IPS-18a (cell line): ENCODE measurements around the gene TATDN2.
A peak's percentile ranks its signal among the peaks of the same experiment; 100 is the strongest.
"Not testable (repeated sequence)": the region's sequence is repeated elsewhere in the genome, so short reads cannot be mapped to it uniquely, and the experiment has no call there.

ENCODE experiments used
- H3K27ac ChIP-seq: one replicate; pipeline ENCODE4 v1.5.1; 2013; ENCODE audit warnings: low read length
- H3K27me3 ChIP-seq: one replicate; pipeline ENCODE4 v1.6.1; 2013; ENCODE audit warnings: mild to moderate bottlenecking, low read length; ENCODE audit not compliant: control insufficient read depth, insufficient read depth
- H3K36me3 ChIP-seq: one replicate; pipeline ENCODE4 v1.6.1; 2013; ENCODE audit warnings: low read depth, low read length; ENCODE audit not compliant: control insufficient read depth
- H3K4me1 ChIP-seq: one replicate; pipeline ENCODE4 v1.6.1; 2013; ENCODE audit warnings: low read depth, low read length; ENCODE audit not compliant: control insufficient read depth
- H3K4me3 ChIP-seq: one replicate; pipeline ENCODE4 v1.5.1; 2013; ENCODE audit warnings: low read length
- H3K9ac ChIP-seq: one replicate; pipeline ENCODE4 v1.6.1; 2013; ENCODE audit warnings: mild to moderate bottlenecking, low read length, moderate library complexity
- H3K9me3 ChIP-seq: one replicate; pipeline ENCODE4 v1.6.1; 2013; ENCODE audit warnings: low read depth, low read length; ENCODE audit not compliant: control insufficient read depth

Gene TATDN2

DNA sequence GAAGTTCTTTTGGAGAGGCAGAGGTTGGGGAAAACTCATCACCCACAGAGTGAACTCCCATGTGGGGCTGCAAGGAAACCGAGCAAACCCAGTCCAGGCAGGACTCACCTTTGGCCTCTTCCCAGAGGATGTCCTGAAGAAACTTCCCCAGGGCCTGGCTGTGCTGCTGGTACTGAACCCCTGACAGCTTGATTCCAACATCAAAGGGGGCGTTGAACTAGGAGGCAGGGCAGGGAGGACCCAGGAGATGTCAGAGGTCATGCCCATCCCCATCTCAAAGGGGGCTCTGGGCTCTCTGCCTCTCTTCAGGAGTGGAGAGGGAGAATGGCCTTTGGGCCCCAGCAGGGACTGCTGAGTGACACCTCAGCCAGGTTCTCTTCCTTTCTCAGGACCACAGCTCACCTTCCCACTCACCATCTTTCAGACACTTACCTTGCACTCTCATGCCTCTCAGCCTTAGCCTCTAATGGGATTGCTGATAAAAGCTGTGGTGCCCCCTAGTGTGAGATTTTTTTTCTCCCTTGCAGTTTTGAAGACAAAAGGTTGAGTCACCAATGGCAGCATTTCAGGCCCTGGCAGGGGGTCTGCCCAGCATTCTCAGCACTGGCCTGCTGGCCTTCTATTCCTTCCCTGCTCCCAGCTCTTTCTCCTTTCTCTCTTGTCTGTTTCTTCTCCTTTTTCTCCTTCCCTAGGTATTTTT, 38.5 kb downstream of the TATDN2 start:
- peaks cover 16% of the 10 kb centered on the region for H3K36me3 ChIP-seq
- H3K27me3 ChIP-seq: no peaks in the 10 kb centered on the region
- H3K4me1 ChIP-seq: peaks cover 12% of the 10 kb centered on the region
- H3K9me3 ChIP-seq: no peaks in the 10 kb centered on the region
- H3K4me3 ChIP-seq: no peak overlapping the region
- peak overlapping the region; percentile 46 for H3K27ac ChIP-seq
- H3K9ac ChIP-seq: peak overlapping the region; percentile 4

DNA sequence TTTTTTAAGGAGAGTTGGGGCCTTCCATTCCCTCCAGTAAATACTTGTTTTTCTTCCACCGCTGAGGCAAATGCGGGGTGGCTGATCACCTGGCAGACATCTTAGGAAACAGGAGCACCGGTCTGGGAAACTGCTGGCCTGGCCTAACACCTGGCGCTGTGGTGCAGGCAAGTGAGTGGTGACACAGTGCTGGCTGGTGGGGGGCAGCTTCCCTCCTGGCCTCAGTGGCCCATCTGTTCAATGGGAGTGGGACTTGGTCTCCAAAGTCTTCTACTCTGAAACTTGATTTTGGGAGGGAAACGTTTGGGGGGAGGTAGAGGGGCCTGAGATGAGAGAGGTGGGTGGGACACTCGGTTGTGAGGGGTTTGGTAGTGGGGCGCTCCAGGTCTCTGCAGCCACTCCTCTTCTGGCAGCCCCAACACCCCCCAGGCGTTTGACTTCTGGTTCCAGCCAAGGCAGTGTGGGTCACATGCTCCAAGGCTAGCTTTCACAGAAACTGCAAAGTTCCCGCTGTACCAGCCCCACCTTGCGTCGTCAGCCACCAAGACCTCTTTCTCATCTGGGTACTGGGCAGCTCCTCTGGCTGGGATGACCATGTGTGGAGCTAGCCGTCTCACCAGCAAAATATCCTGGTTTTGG, 39.8 kb downstream of the TATDN2 start:
- no peak overlapping the region for H3K9ac ChIP-seq
- peaks cover 12% of the 10 kb centered on the region for H3K4me1 ChIP-seq
- no peaks in the 10 kb centered on the region for H3K27me3 ChIP-seq
- no peak overlapping the region for H3K4me3 ChIP-seq
- H3K36me3 ChIP-seq: peaks cover 14% of the 10 kb centered on the region
- no peak overlapping the region for H3K27ac ChIP-seq
- H3K9me3 ChIP-seq: no peaks in the 10 kb centered on the region

DNA sequence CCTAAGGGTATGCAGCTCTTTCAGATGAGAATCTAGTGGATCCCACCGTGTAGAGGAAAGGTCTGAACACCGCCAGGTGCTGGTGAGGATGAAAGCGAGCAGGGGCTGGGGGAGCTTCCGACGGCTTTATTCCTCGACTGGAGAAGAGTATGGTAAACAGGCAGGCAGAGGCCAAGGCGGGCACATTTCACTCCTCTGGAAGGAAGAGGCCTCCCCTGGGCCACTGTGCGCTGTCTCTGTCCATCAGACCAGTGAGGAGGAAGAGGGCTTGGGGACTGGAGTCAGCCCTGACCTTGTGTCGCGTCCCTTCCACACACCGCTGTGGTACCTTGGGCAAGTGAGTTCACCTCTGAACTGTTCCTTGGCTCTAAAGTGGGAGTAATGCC, 40.3 kb downstream of the TATDN2 start:
- H3K4me1 ChIP-seq: peaks cover 12% of the 10 kb centered on the region
- H3K36me3 ChIP-seq: peaks cover 9% of the 10 kb centered on the region
- H3K27me3 ChIP-seq: no peaks in the 10 kb centered on the region
- H3K4me3 ChIP-seq: no peak overlapping the region
- H3K27ac ChIP-seq: no peak overlapping the region
- H3K9ac ChIP-seq: no peak overlapping the region
- no peaks in the 10 kb centered on the region for H3K9me3 ChIP-seq

DNA sequence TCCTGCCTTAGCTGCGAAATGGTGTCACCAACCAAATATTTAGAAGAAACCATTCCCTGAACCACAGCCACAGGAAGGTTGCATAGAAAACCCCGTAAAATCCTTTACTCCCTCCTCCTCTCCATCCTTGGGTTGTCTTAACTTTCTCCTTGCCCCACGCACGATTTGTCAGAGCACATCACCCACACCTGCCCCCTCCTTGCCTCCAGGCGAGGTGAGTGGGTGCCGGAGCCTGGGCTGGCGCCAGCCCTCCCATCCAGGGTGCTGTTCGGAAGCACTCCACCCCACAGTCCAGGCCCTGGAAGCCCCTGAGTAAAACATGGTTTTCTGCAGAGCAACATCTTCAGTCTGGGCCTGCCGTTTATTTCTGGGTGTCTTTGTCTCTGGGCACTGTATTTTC, 40.8 kb downstream of the TATDN2 start:
- no peaks in the 10 kb centered on the region for H3K27me3 ChIP-seq
- H3K9me3 ChIP-seq: no peaks in the 10 kb centered on the region
- no peak overlapping the region for H3K4me3 ChIP-seq
- no peak overlapping the region for H3K9ac ChIP-seq
- peaks cover 12% of the 10 kb centered on the region for H3K4me1 ChIP-seq
- peaks cover 7% of the 10 kb centered on the region for H3K36me3 ChIP-seq
- H3K27ac ChIP-seq: no peak overlapping the region

DNA sequence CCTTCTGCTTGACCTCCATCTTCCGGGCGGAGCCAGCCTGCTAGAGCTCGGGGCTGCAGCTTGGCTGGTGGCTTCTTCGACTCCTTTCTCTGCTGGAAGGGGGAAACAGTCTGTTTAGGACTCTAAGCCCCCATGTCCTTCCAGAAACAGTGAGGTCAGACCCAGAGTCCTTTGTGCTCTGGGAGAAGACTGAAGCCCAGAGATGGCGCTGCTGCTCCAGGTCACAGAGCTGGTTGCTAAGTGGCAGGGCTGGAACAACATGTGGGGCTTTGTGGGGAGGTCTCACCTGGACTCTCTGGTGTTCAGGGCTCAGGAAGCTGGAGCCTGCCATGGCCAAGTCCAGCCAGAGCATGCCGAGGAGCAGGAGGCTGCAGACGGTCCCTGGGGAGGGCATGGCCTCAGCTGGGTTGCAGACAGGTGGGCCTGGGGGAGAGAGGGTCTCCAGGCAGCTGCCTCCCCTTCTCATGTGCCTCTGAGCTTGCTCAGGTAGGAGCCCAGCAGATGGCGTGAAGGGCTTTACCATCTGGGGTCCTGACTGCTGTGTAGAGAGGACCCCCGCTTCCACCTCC, 41.6 kb downstream of the TATDN2 start:
- no peaks in the 10 kb centered on the region for H3K27me3 ChIP-seq
- peaks cover 7% of the 10 kb centered on the region for H3K36me3 ChIP-seq
- no peak overlapping the region for H3K9ac ChIP-seq
- H3K4me3 ChIP-seq: no peak overlapping the region
- H3K9me3 ChIP-seq: no peaks in the 10 kb centered on the region
- H3K4me1 ChIP-seq: peaks cover 12% of the 10 kb centered on the region
- no peak overlapping the region for H3K27ac ChIP-seq

DNA sequence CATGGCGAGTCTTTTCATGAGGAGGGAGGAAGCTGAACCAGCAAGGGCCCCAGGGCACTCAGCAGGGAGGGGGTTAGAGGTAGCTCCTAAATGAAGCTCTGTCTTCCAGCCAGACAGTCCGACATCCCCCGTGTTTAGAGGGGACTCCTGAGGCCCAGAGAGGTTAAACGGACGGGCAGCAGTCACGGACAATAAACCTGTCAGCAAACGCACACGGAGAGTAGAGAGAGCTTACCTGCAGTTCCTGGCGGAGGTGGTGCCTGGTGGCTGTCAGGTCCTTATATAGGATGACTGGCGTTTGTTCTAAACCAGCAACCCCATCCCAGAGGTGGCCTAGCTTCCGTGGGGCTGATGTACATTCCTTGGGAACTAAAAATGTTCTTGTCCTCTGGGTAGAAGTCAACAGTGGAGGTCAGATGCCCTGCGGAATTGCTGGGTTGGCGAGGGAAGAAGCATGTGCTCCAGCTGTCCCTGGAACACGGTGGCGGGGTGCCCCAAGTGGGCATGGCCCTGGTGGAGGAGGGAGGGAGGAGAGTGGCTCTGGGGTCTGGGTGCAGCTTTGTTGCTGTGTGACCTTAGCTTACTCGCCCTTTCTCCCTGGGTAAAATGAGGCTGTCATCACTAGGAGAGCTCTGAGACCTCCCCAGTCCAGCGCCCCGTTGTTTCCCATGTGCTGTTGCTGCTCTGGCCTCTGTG, 42.4 kb downstream of the TATDN2 start:
- Histone ChIP-seq H3K36me3 (peaks cover 7% of the 10 kb centered on the region), H3K9me3 (no peaks in the 10 kb centered on the region), H3K27ac (no peak overlapping the region), H3K9ac (no peak overlapping the region), H3K27me3 (no peaks in the 10 kb centered on the region), H3K4me3 (no peak overlapping the region), H3K4me1 (peaks cover 12% of the 10 kb centered on the region)

DNA sequence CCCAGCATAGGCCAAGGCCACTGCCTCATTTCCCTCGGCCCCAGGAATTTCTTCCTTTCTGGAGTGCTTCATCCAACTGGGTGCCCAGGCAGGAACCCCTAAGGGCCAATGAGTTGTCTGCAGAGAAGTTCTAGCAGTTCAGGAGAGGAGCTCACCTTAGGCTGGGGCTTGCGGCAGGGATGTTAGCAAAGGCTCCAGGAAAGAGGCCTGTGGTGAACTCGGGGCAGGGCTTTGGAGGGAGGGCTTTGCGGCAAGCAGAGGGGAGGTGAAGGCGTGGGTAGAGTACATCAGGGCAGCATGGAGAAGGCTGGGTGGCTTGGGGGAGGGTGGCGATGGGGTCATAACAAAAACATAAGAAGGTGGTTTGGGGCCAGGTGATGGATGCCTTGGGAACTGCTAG, 43.4 kb downstream of the TATDN2 start:
- Histone ChIP-seq H3K4me3 (no peak overlapping the region), H3K9ac (no peak overlapping the region), H3K36me3 (peaks cover 7% of the 10 kb centered on the region), H3K9me3 (no peaks in the 10 kb centered on the region), H3K4me1 (peaks cover 9% of the 10 kb centered on the region), H3K27me3 (no peaks in the 10 kb centered on the region), H3K27ac (no peak overlapping the region)

DNA sequence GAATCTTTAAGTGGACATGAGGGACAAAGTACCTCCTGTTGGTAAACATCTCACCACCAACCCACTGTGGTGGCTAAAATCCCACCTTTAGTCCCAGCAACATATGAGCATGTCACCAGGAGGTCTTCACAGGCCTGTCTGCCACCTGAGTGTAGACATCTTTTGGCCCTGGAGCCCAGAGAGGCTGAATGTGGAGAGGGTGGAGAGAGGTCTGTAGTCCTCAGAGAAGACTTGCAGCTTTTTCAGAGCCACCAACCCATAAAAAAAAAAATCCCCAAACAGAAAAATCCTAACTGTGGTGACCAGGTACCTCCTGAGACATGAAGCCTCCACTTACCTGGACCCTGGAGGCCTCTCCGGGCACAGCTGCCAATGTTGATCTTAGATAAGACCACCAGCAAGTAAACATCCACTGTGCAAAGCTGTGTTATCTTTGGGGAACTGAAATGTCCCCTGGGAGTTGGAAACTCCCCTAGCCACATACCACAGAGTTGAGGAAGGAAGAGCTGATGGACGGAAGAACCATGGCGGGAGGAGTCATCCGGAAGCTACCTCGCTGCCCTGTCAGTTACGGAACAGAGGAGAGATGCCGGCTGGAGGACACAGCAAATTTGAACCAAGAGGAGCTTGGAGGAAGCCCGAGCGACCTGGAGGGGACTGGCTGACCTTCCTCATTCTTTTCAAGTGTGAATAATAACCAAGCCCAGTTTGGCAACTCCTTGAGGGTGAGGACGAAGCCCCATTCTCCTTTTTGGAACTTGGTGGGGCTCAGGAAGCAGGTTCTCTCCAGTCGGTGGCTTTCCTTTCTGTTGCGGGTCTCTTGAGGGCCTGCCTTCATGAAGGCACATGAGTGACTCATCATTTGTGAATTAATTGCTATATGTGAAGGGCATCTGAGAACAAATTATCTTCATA, 44.5 kb downstream of the TATDN2 start, which contains the start of gene GHRL:
TSS of gene GHRL (minus strand) at position 443 of the 915 bp plus-strand sequence. CDS start 2,767 bp downstream, outside the sequence.
- no peak within 1 kb of the TSS for H3K4me3 ChIP-seq
- no peak within 1 kb of the TSS for H3K9ac ChIP-seq
- H3K36me3 ChIP-seq: peaks cover 3% of the 10 kb centered on the region

DNA sequence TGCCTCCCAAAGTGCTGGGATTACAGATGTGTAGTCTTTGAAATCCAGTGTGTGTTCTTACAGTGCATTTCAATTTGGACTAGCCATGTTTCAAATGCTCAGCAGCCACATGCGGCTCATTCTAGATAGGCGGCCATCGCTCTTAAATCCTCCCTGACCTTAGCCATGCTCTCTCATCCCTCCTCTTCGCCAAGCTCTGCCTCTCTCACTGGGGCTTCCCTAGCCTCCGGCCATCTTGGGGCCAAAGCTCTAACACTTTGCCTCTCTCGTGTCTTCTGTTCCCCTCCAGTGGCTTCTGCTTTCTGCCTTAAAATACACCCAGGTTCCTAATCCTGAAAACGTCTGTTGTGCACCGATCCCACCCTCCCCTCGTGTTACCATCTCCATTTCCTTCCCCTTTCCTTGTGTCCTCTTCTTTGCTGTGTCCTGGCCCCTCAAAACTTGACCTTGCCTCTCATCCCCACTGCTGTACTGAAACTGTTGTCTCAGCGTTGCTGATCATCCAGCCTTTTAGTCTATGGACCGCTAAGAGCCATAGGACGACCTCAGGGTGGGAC, 45.8 kb downstream of the TATDN2 start:
- H3K4me1 ChIP-seq: no peaks in the 10 kb centered on the region
- no peak overlapping the region for H3K4me3 ChIP-seq
- no peaks in the 10 kb centered on the region for H3K36me3 ChIP-seq
- no peaks in the 10 kb centered on the region for H3K9me3 ChIP-seq
- no peak overlapping the region for H3K27ac ChIP-seq
- no peaks in the 10 kb centered on the region for H3K27me3 ChIP-seq
- no peak overlapping the region for H3K9ac ChIP-seq

More for the DNA sequence above, 44.5 kb downstream of the TATDN2 start, which contains the start of gene GHRL:
- Histone ChIP-seq H3K27ac (no peak within 1 kb of the TSS), H3K27me3 (no peaks in the 10 kb centered on the region), H3K9me3 (no peaks in the 10 kb centered on the region), H3K4me1 (no peaks in the 10 kb centered on the region)

DNA sequence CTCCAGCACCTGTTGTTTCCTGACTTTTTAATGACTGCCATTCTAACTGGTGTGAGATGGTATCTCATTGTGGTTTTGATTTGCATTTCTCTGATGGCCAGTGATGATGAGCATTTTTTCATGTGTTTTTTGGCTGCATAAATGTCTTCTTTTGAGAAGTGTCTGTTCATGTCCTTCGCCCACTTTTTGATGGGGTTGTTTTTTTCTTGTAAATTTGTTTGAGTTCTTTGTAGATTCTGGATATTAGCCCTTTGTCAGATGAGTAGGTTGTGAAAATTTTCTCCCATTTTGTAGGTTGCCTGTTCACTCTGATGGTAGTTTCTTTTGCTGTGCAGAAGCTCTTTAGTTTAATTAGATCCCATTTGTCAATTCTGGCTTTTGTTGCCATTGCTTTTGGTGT, 49.8 kb downstream of the TATDN2 start:
- H3K4me1 ChIP-seq, H3K4me3 ChIP-seq, H3K9me3 ChIP-seq, H3K9ac ChIP-seq, H3K27me3 ChIP-seq, H3K27ac ChIP-seq: not testable (repeated sequence)
- peaks cover 27% of the 10 kb centered on the region for H3K36me3 ChIP-seq
